ENCODE measurements around the gene CAV1. TPM values are rescaled to one million over a fixed set of nuclear protein-coding genes. Genes with fewer than 3 reads are reported as not detected.
"Not testable (repeated sequence)": the region's sequence is repeated elsewhere in the genome, so short reads cannot be mapped to it uniquely, and the experiment has no call there.

The CAV1 gene, protein sequence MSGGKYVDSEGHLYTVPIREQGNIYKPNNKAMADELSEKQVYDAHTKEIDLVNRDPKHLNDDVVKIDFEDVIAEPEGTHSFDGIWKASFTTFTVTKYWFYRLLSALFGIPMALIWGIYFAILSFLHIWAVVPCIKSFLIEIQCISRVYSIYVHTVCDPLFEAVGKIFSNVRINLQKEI
- polyA plus RNA-seq (2014; cell fraction: cytosol; rRNA removed) = not detected in 2 replicates
- not detected in 2 replicates for polyA plus RNA-seq (2014; cell fraction: nucleus; rRNA removed)

DNA sequence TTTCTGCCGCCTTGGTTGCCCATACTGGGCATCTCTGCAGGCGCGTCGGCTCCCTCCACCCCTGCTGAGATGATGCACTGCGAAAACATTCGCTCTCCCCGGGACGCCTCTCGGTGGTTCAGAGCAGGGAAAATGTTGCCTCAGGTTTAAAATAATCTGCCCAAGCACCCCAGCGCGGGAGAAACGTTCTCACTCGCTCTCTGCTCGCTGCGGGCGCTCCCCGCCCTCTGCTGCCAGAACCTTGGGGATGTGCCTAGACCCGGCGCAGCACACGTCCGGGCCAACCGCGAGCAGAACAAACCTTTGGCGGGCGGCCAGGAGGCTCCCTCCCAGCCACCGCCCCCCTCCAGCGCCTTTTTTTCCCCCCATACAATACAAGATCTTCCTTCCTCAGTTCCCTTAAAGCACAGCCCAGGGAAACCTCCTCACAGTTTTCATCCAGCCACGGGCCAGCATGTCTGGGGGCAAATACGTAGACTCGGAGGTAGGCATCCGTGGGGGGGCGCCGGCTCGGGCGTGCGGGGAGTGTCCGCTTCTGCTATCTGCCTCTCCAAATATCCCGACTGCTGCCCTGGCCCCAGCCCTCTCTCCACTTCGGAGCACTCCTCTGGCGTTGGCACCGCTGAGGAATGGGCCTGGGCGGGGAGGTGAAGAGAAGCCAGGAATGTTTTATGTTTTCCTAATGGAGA lies at the start of gene CAV1:
TSS of gene CAV1 (plus strand) at position 428 of the 689 bp plus-strand sequence. CDS start at position 455, 27 bp downstream.
- DNase-seq (ENCODE audit: low spot score) = no peak

GRCh38 chr7:116477625-116478024 lies 47.2 kb upstream of the CAV1 start:
- no peak for DNase-seq (ENCODE audit: low spot score)

- DNase-seq (ENCODE audit: low spot score) = no peak
Measured at GRCh38 chr7:116478834-116479233, 46.0 kb upstream of the CAV1 start.

DNA sequence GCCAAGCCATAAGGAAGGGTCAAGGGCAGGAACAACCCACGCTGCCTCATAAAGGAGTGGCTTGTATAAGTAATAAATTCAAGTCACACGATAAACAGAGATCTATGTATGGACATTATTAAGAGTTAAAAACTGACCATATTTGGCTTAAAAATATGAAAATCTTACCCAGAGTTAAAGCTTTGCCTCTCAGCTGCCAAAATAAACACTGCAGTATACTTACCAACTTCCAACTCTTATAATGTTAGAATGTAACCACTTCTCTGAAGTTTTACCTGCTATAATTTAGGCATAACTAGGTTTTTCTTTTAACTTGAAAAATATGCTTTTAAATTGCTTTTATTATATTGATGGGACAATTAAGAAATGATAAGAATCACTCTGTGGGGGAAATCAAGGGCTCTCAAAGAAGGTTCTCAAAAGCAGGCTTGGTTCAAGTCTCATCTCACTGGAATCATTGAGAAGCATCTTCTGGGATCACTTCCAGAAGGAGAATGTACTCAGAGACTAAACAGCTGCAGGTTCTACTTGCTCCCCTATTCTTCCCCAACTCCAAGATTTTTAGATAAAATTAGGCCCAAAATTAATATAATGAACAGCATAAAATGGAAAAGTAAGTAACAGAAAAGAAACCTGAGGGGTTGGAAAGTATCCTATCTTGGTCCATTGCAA lies 41.4 kb upstream of the CAV1 start:
- DNase-seq (ENCODE audit: low spot score) = no peak

- DNase-seq (ENCODE audit: low spot score) = not testable (repeated sequence)
Measured at GRCh38 chr7:116484389-116484788, 40.4 kb upstream of the CAV1 start.

GRCh38 chr7:116487907-116488521 lies 36.8 kb upstream of the CAV1 start:
- DNase-seq (ENCODE audit: low spot score) = no peak

DNA sequence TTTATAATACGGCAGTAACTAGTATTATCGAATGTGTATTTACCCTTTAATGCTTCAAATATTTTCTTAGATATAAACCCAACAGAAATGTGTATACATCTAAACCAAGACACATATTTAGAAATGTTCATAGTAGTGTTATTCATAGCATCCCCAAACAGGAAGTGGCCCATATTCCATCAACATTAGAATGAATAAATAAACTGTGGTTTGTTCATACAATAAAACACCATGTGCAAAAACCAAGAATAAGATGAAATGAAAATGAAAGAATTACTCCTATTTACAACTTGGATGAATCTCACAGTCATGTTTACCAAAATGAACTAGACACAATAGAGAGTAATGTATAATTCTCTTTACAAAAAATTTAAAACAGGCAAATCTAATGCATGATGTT lies 34.5 kb upstream of the CAV1 start:
- no peak for DNase-seq (ENCODE audit: low spot score)

DNA sequence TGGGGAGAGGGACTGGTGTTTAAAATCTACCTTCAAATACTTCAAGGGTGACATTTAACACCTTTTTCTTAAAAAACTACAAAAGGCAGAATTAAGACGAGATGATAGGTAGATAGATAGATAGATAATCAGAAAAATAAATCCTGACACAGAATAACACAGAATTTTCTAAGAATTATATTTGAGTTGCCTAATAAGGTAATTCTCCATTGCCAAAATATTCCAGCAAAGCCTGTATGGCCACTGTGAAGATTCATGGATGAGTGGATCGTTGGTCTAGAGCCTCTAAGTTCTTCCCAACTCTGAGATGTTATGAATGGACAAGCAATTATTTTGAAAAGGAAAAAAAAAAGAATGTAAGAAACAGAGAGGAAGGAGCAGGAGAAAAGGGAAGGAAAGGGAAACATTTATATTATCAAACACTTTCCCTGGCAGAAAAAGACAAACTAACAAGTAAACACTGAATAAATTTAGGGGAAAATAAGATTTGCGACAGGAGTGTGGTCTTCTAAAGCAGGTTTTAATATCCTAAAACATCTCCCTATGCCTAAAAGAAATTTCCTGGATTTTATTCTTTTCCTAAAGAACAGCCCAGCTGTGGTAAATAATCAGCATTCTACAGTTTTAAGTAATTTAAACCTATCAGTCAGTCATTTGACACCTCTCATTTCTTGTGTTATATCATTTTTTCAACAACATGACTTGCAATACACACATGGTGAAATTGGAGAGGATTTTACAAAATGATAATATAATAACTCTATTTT lies 32.8 kb upstream of the CAV1 start:
- no peak for DNase-seq (ENCODE audit: low spot score)

- DNase-seq (ENCODE audit: low spot score) = no peak
Measured at GRCh38 chr7:116492654-116493109, 32.2 kb upstream of the CAV1 start.

GRCh38 chr7:116493449-116493848 lies 31.4 kb upstream of the CAV1 start:
- DNase-seq (ENCODE audit: low spot score) = no peak

DNA sequence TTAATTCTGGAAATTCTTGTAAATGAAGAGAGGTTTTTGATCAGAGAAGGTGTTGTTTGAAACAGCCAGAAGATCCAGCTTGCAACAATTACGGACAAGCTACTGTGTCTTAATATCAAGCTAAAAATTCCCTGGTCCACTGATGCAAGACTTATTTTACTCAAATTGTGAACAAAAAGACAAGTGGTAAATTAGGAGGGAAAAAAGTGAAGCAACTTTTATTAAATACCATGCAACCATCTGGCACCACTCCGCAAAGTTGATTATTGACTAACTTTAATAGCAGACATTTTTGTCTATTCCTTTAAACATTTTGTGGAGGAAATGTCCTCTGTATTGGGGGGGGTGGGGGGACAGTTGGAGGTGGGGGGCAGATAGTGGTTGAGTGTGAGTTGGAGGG lies 30.4 kb upstream of the CAV1 start:
- DNase-seq (ENCODE audit: low spot score) = no peak

DNA sequence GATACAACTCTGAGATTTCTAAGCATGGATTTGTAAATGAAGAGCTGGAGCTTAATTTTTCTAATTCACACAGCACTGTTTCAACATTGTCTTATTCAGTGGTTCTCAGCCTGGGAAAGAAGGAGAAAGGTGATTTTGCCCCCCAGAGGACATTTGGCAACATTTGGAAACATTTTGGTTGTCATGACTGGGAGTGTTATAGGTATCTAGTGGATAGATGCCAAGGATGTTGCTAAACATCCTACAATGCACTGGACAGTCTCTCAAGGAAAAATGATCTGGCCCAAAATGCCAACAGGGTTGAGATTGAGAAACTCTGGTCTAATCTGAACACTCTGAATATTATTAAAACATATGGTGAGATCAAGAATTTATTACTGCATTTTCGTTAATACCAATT lies 29.1 kb upstream of the CAV1 start:
- DNase-seq (ENCODE audit: low spot score) = no peak

- no peak for DNase-seq (ENCODE audit: low spot score)
Measured at GRCh38 chr7:116496653-116497052, 28.2 kb upstream of the CAV1 start.

- no peak for DNase-seq (ENCODE audit: low spot score)
Measured at GRCh38 chr7:116497708-116498107, 27.1 kb upstream of the CAV1 start.

GRCh38 chr7:116499168-116500077 lies 25.4 kb upstream of the CAV1 start, which contains the start of gene CAV2:
TSS of gene CAV2 (plus strand) at chr7:116499738. CDS start at chr7:116499782, 44 bp downstream.
- DNase-seq (ENCODE audit: low spot score) = no peak

GRCh38 chr7:116500078-116500853 lies 24.6 kb upstream of the CAV1 start:
- no peak for DNase-seq (ENCODE audit: low spot score)

GRCh38 chr7:116501425-116502167 lies 23.2 kb upstream of the CAV1 start:
- DNase-seq (ENCODE audit: low spot score) = no peak

- no peak for DNase-seq (ENCODE audit: low spot score)
Measured at GRCh38 chr7:116502201-116503096, 22.4 kb upstream of the CAV1 start.
